ENCODE measurements around the gene ARL8A.

GRCh38 chr1:202084791-202085681 lies 59.5 kb downstream of the ARL8A start:
- TF ChIP-seq RAD21 (IDR thresholded peaks at IDR 0.05) (no peak), RXRA (IDR thresholded peaks at IDR 0.05) (no peak), FOXA1 (IDR thresholded peaks at IDR 0.05) (no peak), HNF4G (IDR thresholded peaks at IDR 0.05) (no peak), TAF1 (conservative IDR thresholded peaks at IDR 0.05) (no peak), JUND (IDR thresholded peaks at IDR 0.05) (no peak), YY1 (IDR thresholded peaks at IDR 0.05) (no peak), ZBTB33 (IDR thresholded peaks at IDR 0.05) (no peak), GABPA (IDR thresholded peaks at IDR 0.05 in 1 of 2, conservative IDR thresholded peaks at IDR 0.05 in 1 of 2) (no peak), ATF3 (IDR thresholded peaks at IDR 0.05) (no peak), SP1 (IDR thresholded peaks at IDR 0.05) (no peak)
- TF ChIP-seq, protein P1, sequence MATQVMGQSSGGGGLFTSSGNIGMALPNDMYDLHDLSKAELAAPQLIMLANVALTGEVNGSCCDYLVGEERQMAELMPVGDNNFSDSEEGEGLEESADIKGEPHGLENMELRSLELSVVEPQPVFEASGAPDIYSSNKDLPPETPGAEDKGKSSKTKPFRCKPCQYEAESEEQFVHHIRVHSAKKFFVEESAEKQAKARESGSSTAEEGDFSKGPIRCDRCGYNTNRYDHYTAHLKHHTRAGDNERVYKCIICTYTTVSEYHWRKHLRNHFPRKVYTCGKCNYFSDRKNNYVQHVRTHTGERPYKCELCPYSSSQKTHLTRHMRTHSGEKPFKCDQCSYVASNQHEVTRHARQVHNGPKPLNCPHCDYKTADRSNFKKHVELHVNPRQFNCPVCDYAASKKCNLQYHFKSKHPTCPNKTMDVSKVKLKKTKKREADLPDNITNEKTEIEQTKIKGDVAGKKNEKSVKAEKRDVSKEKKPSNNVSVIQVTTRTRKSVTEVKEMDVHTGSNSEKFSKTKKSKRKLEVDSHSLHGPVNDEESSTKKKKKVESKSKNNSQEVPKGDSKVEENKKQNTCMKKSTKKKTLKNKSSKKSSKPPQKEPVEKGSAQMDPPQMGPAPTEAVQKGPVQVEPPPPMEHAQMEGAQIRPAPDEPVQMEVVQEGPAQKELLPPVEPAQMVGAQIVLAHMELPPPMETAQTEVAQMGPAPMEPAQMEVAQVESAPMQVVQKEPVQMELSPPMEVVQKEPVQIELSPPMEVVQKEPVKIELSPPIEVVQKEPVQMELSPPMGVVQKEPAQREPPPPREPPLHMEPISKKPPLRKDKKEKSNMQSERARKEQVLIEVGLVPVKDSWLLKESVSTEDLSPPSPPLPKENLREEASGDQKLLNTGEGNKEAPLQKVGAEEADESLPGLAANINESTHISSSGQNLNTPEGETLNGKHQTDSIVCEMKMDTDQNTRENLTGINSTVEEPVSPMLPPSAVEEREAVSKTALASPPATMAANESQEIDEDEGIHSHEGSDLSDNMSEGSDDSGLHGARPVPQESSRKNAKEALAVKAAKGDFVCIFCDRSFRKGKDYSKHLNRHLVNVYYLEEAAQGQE (IDR thresholded peaks at IDR 0.05) = no peak
- TF ChIP-seq, protein P2, sequence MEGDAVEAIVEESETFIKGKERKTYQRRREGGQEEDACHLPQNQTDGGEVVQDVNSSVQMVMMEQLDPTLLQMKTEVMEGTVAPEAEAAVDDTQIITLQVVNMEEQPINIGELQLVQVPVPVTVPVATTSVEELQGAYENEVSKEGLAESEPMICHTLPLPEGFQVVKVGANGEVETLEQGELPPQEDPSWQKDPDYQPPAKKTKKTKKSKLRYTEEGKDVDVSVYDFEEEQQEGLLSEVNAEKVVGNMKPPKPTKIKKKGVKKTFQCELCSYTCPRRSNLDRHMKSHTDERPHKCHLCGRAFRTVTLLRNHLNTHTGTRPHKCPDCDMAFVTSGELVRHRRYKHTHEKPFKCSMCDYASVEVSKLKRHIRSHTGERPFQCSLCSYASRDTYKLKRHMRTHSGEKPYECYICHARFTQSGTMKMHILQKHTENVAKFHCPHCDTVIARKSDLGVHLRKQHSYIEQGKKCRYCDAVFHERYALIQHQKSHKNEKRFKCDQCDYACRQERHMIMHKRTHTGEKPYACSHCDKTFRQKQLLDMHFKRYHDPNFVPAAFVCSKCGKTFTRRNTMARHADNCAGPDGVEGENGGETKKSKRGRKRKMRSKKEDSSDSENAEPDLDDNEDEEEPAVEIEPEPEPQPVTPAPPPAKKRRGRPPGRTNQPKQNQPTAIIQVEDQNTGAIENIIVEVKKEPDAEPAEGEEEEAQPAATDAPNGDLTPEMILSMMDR (IDR thresholded peaks at IDR 0.05; ENCODE audit: low read depth, low read length, missing input control) = no peak
- TF ChIP-seq, protein P3, sequence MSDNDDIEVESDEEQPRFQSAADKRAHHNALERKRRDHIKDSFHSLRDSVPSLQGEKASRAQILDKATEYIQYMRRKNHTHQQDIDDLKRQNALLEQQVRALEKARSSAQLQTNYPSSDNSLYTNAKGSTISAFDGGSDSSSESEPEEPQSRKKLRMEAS (IDR thresholded peaks at IDR 0.05) = no peak
